ENCODE results near the gene CYP3A4.

DNA sequence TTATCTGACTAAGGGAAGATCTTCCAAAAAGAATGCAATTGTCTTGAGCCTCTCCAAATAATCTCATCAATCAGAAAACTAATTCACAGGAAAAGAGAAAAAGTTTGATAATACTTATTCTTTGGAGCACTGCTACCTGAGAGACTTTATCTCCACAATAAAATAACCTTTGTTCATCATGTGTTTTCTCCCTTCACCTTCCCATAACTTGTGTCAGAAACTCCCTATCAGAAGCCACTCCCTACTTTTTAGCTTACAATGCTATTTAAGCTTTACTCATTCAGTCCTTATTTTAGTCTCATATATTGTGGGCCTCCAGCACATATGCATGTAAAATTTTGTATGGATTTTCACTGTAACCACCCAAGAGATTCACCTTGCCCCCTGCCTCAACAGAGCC lies 44.8 kb upstream of the CYP3A4 start:
- TF ChIP-seq POLR2A (IDR thresholded peaks at IDR 0.05; ENCODE audit: low read depth, low read length) (no peak), TAF1 (IDR thresholded peaks at IDR 0.05; ENCODE audit: low read depth, low read length) (no peak), POLR2AphosphoS5 (IDR thresholded peaks at IDR 0.05; ENCODE audit: low read depth, low read length) (no peak), SPI1 (IDR thresholded peaks at IDR 0.05; ENCODE audit: low read depth, low read length) (no peak)
